Activated CD4-positive, alpha-beta T cell treated with anti-CD3 and anti-CD28 coated beads, Interleukin-2, Interleukin-4, amounts not matched to agents 100 ng/mL and 50 ng/mL, durations not matched to agents 16 hours and 8 hours (primary cell): ENCODE data around the gene SAMD15.
"Not testable (repeated sequence)": the region's sequence is repeated elsewhere in the genome, so short reads cannot be mapped to it uniquely, and the experiment has no call there.

Source experiments
- DNase-seq: peaks from one replicate; pipeline ENCODE4 v3.0.0-alpha.2; 2020; ENCODE audit warnings: low spot score

SAMD15 gene

DNA sequence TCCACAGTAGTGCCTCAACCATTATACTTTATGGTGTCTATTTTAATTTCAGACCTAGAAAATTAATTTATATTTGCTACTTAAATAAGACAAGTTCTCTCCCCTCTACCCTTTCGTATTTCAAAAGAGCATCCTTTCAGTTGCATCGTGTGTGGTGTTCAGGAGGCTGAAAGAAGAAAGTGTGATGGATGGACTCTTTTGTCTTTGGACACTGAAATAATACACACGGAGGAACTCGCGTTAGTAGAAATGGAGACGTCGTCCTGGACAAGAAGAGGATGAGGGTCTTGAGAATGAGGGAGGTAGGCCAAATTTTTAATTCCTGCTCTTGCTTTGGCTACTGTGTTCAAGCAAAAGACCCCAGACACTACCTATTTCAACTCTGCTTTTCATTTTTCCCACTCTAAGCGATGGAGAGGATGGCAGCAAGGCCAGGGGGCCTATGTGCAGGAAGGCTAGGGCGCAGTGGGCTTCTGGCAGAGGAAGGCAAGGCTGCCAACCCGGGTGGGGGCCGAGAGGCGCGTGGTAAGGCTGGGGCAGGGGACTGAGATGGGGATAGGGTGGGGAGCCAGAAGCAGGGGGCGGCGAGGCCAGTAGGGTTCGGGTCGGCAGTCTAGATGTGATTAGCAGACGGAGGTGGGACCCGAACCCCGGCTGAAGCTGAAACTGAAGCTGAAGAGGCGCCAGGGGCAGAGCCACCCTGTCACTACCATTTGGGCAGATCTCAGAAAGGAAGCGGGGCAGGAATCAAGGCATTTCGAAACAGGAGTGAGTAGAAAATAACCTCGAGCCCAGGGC lies 1.0 kb upstream of the SAMD15 start:
- peak; percentile 37 for DNase-seq

DNA sequence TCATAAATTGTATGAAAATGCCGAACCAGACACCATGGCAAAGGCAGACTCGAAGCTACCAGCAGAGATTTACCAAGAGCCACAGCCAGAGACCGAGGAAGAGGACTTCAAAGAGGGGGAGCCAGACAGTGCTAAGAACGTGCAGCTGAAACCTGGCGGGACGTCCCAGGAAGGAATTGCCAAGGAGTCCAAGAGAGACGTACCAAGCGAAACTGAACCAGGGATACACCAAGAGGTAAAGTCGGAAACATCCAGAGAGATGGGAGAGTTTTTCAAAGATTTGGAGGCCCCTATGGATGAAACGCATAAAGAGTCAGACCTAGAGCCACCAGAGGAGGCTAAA lies 294 bp downstream of the SAMD15 start:
- no peak for DNase-seq

DNA sequence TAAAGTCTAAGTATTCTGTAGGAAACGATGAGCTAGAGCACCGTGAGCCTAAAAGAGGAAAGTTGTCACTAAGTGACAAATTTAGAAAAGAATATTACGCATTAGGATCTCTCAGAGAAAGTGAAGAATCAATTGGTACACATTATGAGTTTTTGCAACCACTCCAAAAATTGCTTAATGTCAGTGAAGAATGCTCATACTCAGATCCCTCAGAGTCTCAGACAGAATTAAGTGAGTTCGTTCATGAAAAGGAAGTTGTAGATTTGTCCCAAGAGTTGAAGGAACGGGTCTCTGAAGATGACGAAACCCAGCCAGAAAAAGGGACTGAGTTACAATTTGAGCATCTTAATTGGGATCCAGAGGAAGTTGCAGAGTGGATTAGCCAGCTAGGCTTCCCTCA lies 1.5 kb downstream of the SAMD15 start:
- DNase-seq, result no peak

DNA sequence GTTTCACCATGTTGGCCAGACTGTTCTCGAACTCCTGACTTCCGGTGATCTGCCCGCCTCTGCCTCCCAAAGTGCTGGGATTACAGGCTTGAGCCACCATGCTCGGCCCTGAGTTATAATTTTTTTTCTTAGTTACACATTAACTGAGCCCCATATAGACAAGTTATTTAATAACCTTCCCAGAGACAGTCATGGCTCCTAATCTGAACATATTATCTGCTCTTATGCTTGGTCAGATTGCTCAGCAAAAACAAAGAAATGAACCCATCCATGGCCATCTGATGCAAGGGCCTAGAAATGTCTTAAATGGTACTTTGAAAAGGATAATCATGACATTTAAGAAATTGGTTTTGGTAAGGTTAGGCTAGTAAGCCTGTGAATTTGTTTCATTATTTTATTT lies 13.0 kb downstream of the SAMD15 start:
- DNase-seq, result no peak

DNA sequence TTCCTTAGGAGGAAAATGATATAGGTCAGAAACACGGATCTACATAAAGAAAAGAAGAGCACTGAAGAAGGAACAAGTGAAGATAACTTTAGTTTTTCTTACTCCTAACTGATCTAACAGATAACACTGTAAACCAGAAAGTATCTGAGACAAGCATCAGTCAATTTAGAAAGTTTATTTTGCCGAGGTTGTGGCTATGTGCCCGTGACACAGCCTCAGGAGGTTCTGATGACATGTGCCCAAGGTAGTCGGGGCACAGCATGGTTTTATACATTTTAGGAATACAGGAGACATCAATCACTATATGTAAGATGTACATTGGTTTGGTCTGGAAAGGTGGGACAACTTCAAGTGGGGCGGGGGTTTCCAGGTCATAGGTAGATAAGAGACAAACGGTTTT lies 23.0 kb downstream of the SAMD15 start:
- DNase-seq, result no peak

DNA sequence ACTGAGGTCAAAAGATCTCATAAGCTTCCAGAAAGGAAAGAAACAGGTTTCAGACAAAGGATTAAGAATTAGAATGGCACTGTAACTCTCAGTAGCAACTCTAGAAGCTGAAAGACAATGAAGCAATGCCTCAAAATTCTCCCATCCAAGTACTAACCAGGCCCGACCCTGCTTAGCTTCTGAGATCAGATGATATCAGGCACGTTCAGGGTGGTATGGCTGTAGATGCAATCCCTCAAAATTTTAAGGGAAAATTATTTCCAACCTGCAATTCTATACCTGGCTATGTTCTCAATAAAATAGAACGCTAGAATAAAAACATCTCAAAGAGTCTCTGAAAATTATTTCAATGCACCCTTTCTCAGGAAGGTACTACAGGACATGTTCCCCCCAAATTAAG lies 26.6 kb downstream of the SAMD15 start:
- no peak for DNase-seq

DNA sequence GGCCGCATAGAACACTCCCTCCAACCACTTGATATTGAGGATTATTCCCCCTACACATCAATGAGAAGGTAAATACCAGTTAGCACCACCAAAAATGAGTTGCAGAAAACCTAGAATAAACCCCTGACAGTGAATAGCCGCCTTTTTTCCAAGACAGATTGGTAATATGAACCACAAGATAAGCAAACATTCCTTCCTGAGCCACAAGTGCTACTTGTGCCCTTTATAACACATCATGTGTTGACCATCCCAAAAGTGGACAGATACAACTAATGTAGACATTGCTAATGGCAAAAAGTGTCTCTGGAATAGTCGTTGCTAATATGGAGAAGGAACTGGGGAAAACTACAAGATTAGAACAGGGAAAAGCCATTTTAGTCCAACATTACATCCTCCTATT lies 28.9 kb downstream of the SAMD15 start:
- DNase-seq, result no peak

DNA sequence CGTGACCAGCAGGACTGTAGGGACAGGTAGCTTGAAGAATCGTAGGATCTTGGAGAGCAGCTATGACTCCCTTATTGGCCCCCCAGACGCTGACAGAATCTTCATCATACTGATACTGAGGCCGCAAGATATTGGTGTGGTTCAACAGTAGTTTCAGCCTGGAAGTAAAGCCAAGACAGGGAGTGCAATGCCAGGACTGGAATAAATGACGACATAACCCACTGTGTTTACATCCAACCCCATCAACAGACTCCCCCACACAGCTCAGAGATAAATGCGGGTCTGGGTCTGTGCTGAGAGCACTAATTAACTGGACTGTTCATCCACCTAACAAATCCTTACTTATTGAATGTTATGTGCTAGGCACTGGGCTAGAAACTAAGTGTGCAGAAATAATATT lies 29.5 kb downstream of the SAMD15 start:
- no peak for DNase-seq

DNA sequence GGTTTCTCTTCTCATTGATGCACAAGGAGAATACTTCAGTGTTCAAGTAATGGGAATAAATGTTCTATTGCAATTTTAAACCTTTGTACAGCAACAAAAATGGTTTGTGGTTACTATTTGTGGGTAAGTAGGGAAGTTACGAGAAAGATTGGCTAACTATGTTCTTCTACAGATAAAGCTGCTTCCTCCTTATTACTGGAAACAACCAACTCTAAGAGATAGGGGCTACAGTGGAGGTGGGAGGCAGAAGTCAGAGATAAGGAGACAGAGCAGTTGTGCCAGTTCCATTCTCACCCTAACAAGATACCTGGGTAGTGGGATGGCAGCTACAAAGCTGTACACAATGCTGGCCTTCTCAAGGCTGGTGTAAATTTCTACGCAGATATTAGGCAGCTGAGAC lies 30.0 kb downstream of the SAMD15 start:
- DNase-seq, result no peak

DNA sequence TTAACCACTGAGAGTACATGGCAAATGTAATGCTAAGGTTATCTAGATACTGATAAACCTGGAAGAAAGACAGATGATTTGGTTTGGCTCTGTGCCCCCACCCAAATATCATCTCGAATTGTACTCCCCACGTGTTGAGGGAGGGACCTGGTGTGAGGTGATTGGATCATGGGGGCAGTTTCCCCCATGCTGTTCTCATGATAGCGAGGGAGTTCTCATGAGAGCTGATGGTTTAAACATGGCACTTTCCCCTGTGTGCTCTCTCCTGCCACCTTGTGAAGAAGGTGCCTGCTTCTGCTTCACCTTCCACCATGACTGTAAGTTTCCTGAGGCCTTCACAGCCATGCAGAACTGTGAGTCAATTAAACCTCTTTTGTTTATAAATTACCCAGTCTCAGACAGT lies 32.0 kb downstream of the SAMD15 start:
- DNase-seq, result peak; percentile 7

DNA sequence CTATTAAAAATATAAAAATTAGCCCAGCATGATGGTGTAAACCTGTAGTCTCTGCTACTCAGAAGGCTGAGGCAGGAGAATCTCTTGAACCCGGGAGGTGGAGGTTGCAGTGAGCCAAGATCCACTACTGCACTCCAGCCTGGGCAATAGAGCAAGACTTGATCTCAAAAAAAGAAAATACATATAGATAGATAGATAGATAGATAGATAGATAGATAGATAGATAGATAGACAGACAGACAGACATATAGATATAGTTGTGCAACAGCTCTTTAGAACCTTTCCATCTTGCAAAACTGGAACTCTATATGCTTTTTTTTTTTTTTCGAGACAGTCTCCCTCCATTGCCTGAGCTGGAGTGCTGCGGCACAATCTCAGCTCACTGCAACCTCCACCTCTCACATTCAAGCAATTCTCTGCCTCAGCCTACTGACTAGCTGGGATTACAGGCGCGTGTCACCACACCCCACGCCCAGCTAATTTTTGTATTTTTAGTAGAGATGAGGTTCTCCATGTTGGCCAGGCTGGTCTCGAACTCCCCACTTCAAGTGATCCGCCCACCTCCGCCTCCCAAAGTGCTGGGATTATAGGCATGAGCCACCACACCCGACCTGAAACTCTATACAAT lies 38.3 kb downstream of the SAMD15 start:
- not testable (repeated sequence) for DNase-seq

DNA sequence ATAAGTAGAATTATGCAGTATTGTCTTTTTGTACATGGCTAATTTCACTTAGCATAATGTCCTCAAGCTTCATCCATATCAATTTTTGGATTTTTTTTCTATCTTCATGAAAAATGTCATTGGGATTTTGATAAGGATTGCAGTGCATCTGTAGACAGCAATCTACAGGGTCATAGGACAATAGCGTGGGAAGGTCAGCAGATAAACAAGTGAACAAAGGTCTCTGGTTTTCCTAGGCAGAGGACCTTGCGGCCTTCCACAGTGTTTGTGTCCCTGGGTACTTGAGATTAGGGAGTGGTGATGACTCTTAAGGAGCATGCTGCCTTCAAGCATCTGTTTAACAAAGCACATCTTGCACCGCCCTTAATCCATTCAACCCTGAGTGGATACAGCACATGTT lies 38.9 kb downstream of the SAMD15 start:
- DNase-seq, result not testable (repeated sequence)

DNA sequence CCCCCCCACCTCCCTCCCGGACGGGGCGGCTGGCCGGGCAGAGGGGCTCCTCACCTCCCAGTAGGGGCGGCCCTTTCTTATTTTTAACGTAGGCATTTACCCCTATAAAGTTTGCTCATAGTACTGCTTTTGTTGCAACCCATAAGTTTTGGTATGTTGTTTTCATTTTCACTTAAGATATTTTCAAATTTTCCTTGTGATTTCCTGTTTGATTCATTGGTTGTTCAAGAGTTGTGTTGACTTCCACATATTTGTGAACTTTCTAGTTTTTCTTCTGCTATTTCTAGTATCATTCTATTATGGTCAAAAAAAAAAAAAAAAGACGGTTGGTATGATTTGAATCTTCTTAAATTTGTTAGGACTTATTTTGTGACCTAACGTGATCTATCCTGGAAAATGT lies 39.7 kb downstream of the SAMD15 start:
- no peak for DNase-seq

DNA sequence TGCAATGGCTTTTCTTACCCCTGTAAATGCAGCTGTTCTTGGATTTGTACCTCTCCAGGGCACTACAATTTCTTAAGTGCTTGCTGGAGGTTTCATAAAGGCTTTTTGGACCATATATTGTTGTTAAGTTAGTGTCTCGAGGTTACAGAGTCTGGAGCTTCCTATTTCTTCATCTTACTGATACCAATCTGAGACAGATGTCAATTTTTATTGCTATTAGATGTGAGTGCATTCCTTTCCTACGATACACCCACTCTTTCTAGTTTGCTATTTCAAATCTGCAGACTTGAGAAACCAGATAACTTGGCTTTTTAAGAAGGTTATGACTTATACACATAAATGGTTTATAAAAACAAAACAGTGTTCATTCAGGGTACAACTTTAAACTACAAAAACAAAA lies 44.0 kb downstream of the SAMD15 start:
- DNase-seq, result no peak

DNA sequence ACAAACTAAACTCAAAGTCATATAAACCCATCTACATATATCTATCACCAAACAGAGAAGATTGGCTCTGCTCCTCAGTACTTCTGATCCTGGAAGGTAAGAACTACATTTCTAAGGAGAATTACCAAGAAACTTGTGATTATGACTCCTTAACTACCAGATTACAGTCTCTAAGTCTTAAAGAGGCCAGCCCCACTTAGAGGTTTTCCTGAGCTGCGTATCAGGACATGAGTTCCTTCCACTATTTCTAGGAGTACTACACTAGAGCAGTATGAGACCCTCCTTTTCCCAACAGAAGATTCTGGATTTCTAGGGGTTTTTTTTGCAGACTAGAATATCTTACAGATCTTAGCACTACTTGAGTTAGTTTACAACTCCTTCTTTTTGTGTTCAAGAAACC lies 46.2 kb downstream of the SAMD15 start, which contains the start of gene NOXRED1:
NOXRED1 (minus strand) TSS at position 101 of the 400 bp plus-strand sequence. CDS start 634 bp downstream, outside the sequence.
- no peak for DNase-seq

DNA sequence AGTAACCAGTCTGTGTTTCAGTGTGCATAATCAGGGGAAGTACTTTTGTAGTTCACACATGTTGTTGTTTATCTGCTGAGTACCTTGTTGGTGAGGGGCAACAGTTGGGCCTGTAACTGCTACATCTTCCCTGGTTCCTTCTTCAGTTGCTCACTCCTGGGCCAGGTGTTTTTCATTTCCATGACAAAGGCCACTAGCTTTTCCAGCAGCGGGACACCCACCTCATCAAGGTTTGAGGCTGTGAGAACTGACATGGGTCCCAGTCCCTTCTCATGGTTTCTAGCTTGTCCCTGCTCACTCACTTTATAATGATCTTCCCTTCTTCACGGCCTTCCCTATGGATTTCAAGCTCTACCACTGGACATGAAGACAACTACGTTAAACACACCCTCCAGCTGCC lies 47.7 kb downstream of the SAMD15 start:
- no peak for DNase-seq

DNA sequence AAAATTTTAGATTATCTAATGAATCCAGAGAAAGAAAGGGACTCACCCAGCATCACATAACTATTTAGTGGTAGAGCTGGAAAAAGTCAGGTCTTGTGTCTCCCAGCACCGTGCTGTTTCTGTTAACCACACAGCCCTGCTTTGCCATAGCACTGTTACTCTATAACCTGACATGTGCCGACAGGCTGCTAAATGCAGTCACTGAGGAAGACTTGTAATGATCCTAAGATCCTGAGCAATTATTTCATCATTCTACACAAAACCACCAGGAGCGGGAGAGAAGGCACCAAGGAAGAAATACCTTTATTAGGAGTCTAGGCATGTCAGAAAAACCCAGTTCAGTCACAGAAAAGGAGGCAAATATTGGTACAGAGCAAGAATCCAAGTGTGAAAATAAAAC lies 49.2 kb downstream of the SAMD15 start:
- no peak for DNase-seq

DNA sequence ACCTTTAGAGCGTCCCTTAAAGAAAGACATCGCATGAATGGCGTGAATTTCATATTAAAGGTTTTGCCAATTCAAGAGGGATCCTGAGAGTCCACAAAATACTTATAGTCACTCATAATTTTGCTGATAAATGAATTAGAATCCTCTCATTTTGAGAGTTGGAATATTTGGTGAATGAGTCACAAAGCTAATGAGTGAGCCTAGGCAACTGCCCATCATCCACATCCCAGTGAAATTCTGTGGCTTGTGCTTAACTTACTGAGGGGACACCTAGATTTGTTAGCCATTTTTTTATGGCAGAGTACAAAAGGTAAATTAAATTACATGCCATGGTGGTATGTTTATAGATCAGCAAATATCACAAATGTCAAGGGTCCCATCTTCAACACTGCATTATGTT lies 58.9 kb downstream of the SAMD15 start:
- DNase-seq, result no peak

DNA sequence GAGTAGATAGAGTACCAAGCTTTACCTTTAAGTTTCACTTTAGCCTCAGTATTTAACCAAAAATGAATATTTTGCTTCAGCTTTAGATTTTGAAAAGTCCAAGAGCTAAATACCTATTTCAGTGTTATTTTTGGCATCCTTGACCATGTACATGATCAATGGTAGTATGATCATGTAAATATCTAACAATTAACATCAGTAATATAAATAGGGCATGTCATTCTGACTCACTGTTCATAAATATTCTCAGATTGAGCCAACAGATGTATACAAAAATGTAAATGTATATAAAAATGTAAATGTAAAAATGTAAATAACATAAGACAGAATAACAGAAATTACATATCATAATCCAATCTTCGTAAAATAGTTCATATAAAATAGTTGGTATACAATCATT lies 61.4 kb downstream of the SAMD15 start:
- no peak for DNase-seq

DNA sequence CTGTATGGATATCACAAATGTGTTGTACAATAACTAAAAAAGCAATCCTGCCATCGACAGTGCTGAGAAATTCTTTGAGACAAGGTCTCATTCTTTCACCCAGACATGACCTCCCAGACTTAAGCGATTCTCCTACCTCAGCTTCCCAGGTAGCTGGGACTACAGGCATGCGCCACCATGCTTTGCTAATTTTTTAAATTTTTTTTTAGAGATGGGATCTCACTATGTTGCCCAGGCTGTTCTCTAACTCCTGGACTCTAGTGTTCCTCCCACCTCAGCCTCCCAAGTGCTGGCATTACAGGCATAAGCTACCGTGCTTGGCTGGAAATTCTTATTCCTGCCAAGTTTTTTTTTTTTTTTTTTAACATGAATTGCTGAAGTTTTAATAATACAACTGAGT lies 62.7 kb downstream of the SAMD15 start:
- DNase-seq, result no peak
